Activated naive CD4-positive, alpha-beta T cell treated with Interleukin-2 at 50 U/mL for 16 hours (primary cell): Measurements from ENCODE around the gene NUDT7.

ENCODE experiments used
- DNase-seq: peaks from one replicate; pipeline ENCODE4 v3.0.0-alpha.2; 2020

Gene NUDT7

DNA sequence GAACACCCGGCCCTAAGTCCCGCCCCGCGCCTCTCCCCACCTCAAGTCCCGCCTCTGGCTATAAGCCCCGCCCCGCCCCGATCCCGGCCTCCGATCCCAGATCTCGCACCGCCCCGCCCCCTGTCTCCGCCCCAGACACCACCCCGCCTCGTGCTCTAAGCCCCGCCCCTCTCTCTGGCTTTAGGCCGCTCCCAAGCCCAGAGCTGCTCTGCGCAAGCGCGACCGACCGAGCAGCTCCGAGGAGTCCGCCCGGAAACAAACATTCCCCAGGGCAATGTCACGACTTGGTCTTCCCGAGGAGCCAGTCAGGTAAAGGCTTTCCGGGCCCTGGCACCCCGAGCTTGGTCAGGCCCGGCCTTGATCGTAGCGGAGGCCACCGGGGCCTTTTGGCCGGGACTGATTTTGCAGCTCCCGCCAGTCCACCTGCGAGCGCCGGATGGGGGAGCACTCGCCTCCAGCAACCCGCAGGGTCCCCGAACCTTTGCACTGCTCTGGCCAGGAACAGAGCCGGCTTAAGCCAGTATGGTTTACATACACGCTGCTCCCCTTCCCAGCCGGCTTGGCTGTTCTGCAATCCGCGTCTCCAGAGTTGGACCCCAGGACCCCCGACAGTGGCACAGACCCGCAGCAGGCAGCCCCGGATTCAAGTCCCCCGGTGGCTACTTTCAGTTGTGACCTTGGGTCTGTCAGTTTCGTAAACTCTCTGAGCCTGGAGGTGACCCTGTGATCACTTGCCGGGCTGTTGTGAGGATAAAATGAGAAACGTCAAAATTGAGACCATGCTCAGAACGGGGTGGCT lies at the start of gene NUDT7:
Gene NUDT7, plus strand, starts transcription at position 206 of the 799 bp plus-strand sequence. Its CDS starts 69 bp downstream, at position 275.
- peak; percentile 96 for DNase-seq

DNA sequence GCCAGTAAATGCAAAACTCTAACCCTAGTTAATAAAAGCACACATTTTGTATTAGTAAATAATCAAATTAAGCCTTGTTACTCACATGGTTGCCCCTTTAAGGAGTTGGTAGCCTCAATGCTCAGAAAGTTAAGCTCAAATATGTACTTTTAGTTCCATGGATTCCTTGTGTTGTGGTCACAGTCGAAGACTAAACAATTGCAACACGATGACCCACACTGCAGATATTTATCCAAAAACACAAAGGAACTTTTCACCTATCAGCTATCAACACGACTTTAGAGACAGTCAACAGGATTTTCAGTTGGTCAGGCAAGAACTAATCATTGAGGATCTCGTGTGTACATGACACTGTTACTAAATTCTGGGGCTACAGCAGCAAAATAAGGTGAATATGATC lies 47.4 kb upstream of the NUDT7 start:
- no peak for DNase-seq

DNA sequence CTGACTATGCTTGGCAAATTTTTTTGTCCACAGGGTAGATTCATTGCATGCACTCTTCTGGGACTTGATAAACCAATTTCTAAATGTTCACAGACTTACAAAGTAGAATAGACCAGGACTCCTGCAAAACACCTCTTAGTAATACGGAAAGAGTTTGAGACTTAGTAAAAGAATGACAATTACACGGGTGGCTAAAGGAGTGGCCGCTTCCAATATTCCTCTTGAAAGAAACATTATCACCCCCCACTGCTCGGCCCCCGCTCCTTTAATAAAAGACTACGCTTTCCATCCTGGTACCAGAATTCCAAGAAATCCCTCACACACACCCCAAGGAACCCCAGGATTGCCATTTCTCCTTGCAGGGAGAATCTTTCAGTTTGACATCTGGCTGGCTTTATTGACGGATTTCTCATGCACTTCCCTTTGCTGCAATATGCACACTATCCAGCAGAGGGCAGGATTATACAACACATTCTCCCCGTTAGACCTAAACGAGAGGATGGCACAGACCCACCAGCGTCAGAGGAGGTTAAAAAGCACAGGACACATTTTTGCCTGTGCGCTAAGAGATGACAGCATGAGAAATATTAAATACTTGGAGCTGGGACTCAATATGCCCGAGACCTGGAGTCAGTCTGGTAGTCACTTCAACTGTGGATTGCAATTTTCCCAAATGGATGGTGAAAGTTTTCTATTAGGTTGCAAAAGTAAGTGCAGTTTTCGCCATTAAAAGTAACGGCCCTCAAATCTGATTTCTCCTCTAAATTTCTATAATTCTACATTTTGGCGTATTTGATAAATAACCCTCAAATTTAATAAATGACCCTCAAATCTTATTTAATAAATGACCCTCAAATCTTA lies 46.6 kb upstream of the NUDT7 start:
- DNase-seq, result peak; percentile 61

DNA sequence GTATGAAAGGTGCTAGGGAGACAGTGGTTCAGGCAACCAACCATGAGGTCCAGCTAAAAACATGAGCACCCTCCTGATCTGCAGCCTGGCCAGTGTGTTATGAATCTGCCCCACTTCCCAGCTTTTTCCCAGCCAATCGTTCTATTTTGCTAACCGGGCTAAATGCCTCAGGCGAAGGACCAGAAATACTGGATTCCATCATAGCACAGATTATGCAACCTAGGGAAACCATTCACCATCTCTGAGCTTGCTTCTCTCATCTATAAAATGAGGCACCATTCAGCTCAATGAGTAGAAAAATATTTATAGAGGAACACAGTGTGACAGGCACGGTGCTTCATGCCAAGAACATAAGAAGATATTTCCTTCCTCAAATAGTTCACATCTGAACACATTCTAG lies 45.2 kb upstream of the NUDT7 start:
- DNase-seq, result no peak

DNA sequence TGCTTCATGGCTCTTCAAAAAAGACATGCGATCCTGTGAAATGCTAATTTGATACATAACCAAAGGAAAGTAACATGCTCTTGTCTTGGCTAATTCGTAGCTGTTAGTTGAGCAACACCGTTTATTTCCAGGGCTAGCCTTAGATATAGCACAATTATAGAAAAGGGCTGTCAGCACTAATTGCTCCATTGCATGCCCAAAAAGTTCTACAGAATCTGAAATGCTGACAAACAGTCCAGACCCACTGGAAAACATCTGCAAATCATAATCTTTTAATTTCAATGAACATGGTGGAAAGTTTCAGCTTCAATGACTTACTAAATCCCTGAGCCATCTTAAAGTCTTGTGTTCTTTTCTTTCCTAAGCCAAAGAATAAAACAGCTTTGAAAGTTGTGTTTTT lies 42.9 kb upstream of the NUDT7 start:
- no peak for DNase-seq

DNA sequence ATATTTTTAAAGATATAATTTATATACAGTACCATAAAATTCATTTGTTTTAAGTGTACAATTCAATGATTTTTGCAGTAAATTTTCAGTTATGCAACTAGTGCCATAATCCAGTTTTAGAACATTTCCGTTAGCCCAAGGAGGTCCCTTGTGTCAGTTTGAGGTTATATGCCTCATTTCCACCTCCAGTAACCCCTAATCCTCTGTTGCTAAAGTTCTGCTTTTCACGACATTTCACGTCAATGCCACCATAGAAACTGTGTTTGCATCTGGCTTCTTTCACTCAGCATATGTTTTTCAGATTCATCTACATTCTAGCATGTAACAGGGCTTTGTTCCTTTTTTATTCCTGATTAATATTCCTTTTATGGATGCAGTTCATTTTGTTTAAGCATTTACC lies 42.4 kb upstream of the NUDT7 start:
- no peak for DNase-seq

DNA sequence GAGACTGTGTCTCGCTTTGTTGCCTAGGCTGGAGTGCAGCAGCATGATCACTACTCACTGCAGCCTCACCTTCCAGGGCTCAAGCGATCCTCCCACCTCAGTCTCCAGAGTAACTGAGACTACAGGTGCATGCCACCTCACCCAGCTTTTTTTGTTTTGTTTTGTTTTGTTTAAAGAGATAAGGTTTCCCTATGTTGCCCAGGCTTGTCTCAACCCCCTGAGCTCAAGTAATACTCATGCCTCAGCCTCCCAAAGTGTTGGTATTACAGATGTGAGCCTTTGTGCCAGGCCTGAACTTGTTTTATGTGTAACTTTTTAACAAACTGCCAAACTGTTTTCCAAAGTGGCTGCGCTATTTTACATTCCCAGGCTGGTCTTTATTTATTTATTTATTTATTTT lies 41.8 kb upstream of the NUDT7 start:
- DNase-seq, result no peak

DNA sequence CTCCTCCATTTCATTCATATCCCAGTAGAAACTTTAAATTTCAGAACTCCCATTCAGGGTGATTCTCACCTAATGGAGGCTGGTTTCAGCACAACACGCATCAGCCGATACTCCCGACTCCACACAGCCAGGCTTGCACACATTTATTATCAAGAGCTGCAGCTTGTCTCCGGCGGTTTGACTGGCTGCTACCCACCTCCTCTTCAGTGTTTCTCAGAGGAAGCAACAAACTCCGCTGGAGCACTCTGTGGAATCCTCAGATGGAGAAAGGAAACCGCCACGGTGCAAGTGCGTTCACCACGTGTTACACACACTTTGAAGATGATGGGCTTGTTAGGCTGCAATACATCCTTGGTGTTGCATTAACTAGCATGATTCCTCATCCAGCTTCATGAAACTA lies 39.7 kb upstream of the NUDT7 start:
- no peak for DNase-seq

DNA sequence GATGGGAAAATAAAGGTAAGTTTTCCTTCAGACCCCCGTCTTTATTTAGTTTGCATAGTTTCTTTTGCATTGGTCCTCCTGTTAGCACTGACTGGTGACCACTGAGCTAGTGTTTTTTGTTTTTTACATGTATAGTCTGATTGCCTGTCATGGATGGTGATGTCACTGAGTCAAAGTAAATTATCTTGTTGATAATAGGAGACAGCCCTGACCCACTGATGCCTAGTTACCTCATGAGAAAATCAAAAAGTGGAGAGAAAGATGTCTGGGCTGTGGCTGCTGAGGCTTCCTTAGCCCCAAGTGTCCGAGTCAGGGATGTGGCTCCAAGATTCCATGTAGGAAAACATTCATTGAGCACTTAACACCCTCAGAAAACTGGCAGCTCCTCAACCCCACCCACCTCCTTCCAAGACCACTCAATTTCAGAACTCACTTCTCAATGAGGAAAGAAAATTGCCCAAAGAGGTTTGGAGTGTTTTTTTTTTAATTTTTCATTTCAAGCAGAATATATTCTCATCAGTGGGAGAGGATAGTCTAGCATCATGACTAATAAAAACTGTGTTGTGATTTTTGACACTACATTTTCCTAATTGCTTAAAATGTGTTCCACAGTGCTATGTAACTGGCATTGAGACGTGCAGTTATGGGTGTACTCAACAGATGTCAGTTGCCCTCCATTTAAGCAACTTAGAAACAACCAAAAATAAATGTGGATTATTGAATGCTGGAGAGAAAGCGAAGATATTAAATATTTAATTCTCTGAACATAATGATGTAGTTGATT lies 38.7 kb upstream of the NUDT7 start:
- no peak for DNase-seq

DNA sequence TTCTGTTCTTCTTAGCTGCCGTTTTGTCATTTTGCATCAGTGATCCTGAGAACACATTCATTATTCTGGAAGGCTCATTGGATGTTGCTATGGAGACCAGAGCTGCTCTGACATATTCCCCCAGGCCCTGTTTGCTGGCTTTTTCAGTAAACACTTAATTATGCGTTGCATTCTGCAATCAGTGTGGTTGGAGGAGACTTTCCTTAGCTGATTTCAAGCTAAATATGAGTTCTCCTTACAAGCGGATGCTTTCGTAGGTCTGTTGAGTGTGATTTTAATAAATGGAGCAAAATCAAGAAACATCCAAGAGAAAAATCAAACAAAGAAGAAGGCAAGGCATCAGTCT lies 38.2 kb upstream of the NUDT7 start:
- DNase-seq, result no peak

DNA sequence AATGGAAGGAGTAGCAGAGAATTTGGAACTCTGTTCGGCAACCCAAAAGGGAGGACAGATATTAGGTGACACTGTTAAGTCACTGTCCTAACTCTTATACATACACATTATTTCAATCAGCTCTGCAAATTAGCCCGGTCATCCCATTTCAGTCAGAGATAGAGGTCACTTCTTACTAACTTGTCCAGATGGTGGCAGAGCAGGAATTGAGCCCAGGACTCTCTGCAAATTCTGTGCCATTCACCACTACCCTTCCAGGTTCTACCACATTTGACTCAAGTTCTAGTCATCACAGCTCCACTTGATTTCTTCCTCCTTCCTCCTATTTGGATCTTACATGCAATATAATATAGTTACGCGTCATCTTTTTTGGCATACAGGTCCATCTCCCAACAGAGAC lies 35.9 kb upstream of the NUDT7 start:
- DNase-seq, result no peak

DNA sequence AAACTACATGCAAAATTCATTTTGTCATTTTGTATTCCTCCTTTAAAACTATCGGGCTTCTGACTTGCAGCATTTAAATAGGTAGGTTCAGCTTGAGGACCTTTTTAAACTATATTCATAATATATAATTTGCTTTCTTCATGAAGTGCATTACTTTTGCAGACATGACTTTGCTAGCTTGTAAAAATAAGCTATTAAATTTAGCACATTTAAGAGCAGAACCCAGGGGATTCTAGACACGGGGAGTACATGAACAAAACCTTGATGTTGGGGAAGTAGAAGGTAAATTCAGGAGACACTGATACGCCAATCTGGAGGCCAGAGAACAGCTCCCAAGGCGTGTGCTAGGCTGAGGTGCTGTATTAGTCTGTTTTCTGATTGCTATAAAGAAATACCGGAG lies 32.3 kb upstream of the NUDT7 start:
- DNase-seq, result no peak

DNA sequence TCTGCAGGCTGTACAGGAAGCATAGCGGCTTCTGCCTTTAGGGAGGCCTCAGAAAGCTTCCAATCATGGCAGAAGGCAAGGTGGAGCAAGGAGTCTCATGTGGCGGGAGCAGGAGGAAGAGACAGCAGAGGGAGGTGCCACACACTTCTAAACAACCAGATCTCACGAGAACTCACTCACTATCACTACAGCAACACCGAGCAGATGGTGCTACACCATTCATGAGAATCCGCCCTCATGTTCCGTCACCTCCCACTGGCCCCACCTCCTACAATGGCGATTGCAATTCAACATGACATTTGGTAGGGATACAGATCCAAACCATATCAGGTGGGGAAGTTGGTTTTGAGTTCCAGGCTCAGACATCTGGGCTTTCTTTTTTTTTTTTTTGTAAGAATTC lies 31.9 kb upstream of the NUDT7 start:
- DNase-seq, result no peak

DNA sequence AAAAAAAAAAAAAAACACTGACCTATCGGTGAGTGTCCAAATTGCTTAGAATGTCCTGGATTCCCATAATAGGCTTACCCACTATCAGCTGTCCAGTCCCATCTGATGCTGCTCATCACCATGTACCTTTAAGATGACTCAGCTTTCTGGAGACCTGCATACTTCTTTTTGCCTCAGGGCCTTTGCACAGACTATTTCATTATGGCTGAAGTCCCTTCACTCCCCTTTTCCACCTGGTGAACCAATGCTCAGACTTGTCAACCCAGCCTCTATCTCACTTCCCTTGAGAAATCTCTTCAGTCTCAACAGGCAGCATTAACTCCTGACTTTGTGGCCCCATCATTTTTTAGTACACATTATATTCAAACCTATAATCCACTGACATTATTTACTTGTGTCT lies 29.7 kb upstream of the NUDT7 start:
- no peak for DNase-seq

DNA sequence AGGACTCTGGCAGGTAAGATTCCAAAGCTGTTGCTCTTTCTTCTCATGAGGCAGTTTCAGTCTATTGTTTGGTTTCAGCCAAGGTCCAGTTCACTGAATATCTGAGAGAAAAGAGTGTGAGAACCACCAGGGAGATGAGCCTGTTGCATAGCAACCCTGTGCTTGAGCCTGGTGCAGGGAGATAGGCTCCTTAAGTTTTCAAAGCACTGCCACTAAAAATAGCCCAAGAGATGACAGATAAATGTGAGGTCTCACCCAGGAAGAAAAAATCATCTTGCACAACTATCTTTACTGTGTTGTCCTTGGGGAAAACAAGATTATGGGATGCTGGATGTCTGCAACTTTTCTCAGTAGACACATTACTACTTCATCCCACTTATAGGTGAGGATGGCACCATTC lies 26.2 kb upstream of the NUDT7 start:
- DNase-seq, result no peak

DNA sequence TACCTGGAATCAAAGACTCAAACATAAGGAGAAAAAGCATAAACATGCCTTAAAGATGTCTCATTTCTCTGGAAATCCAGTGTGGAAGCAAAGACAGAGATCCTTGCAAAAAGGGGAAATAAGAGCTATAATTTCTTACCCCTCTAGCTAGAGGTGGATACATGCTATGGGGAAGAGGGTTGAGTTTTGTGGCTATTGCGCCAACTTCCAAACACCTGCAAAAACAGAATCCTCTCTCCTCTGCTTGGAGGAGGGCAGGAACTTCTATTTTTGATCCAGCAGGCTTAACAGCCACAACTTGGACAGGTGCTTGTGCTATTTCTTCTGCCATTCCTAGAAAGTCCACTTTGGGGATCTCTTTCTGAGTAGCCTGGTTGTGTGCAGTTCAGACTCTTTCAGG lies 21.5 kb upstream of the NUDT7 start:
- DNase-seq, result no peak

DNA sequence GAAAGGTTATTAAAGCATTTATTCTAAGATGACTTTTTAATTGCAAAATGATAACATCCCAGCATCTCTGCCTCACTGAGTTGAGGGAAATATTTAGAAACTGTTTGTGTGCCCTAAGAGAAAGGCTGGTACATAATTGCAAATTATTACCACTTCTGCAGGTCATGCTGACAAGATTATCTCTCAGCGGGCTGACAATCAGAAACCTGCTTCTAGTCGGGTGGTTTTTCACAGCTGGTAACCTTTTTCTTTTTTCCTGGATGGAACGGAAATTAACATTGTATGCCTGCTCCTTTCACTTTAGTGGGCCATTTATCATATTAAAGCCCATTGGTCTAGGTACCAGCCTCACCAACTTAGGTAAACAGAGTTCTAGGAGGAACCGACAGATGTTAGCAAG lies 17.0 kb upstream of the NUDT7 start:
- no peak for DNase-seq

DNA sequence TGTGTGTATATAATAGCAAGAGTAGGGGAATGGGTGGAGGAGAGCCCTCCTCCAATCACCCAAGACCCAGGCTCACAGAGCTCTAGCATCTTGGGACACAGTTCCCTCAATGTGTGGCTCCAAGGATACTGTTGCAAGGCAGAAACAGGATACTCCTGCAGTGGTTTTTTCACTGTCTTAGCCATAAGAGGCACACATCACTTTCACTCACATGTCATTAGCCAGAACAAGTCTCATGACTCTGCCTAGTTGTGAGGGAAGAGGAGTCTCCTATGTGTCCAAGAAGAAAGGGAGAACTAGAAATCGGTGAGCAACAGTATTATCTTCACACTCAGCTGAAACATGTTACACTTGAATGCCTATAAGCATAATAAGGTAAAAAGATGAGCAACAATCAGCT lies 11.1 kb upstream of the NUDT7 start:
- no peak for DNase-seq

DNA sequence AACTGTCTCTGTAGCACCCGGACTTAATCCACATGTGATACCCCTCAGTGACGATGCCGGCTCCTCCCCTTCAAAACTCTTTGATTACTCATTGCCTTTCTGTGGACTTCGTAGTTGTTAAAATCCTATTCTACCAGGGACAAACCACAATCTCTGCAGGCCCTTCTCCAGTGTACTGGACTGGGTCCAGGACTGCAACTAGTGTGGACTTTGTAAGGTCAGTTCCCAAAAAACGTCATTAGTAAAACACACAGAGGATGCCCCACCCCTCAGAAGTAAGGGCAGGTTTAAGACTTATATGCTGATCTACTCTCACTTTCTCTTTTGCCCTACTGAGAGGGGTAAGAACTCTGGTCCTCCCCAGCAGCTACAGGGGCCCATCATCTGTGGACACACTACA lies 10.5 kb upstream of the NUDT7 start:
- DNase-seq, result no peak

DNA sequence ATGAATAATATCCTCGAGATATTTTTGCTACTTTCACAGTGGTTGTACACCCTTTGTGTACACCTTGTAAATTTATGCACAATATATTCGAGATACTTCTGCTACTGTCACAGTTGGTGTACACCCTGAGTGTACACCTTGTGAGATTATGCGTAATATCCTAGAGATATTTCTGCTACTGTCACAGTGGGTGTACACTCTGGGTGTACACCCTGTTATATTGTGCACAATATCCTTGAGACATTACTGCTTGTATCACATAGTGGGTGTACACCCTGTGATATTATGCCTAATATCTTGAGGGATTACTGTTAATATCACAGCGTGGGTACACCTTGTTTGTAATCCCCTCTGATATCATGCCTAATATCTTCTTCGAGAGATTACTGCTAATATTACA lies 7.2 kb upstream of the NUDT7 start:
- no peak for DNase-seq

DNA sequence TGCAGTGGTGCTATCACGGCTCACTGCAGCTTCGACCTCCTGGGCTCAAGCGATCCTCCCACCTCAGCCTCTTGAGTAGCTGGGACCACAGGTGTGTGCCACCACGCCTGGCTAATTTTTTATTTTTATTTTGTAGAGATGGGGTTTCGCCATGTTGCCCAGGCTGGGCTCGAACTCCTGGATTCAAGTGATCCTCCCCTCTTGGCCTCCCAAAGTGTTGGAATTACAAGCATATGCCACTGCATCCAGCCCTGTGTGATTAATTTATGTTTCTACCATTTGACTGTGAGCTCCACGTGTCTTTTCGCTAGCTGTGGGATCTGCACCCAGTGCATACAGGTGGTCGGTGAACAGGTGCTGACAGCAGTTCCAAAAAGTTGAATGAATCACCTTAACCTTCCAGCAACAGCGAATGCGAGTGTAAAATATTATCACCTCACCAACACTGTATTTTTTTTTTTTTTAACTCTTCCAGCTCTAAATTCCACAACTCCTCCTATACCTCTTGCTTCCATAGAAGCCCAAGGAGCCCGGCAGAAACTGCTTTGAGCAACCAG lies 484 bp upstream of the NUDT7 start:
- DNase-seq, result no peak

DNA sequence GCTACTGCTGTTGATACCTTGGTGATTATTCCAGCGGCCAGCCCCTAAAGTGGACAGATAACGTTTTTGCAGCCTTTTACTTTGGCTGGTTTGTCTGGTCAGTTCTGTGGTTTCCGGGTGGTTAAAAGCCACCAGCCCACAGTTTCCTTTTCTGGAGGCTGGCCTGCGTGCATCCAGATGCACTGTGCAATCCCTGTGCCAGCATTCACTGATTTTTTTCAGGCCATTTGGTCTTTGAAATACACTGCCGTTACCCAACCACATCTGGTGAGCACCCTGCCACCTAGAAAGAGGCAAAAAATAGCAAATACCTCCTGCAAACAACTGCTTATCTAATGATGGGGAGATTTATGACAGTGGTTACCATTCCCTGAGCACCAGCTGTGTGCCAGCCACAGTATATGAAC lies 797 bp downstream of the NUDT7 start:
- DNase-seq, result no peak

DNA sequence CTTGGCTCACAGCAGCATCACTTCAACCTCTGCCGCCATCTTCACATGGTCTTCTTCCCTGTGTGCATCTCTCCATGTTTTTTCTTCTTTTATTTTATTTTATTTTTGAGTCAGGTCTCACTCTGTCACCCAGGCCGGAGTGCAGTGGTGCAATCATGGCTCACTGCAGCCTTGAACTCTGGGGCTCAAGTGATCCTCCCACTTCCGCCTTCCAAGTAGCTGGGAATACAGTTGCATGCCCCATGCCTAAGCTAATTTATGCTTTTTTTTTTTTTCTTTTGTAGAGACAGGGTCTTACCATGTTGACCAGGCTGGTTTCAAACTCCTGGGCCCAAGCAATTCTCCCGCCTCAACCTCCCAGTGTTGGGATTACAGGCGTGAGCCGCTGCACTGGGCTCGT lies 1.9 kb downstream of the NUDT7 start:
- no peak for DNase-seq
